Loucy (cell line): Measurements from ENCODE around the gene ATAT1.

ENCODE experiments used
- EZH2phosphoT487 ChIP-seq: fragments of 200-600 bp; IDR thresholded peaks from 2 replicates; pipeline ENCODE4 v1.6.1; 2018; ENCODE audit warnings: antibody characterized with exemption, mild to moderate bottlenecking, moderate library complexity, borderline replicate concordance
- TF ChIP-seq, protein P1 (sequence below): fragments of 200-600 bp; sonication (generic); conservative IDR thresholded peaks from 2 replicates; pipeline ENCODE4 v1.5.1; 2014; ENCODE audit warnings: mild to moderate bottlenecking, antibody characterized with exemption, low read length

DNA sequence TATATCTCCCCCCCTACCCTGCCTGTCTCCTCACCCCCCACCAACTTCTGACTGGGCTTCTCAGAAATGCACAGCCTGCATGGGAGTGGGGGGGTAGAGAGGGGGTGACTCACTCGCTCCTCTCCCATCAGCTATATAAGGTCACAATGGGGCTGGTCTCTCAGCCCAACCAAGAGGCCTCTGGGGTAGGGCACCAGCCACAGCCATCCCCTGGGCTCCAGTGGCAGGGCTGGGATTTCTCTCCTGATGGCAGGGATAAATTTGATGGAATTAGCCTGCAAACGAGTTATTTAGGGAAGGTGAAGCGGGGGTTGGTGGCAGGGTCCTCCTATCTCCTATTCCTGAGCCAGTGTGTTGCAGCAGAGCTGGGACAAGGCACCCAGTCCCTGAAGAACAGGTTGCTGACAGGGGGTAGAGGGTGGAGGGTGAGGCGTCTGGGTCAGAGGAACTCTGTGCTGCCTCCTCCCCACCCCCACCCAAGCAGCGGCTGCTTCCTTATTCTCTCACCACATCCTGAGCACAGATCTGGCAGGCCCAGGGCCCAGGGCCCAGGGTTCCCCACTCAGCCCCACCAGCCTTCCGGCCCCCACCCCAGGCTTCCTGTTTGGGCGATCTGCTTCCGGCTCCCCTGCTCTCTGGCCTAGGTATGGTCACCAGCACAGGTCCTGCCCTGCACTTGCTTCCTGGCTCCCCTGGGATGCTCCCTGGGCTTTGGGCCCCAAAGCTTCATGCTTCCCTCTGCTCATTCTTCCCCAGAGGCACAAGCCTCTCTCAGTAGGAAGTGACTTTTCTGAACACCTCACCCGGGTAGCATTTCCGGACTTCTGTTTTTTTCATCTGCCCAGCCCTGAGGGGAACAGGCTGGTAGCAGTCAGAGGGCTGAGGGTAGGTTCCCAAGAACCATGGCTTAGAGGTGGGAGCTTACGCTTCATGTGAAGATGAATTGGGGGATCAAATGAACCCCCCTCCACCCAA is 55.8 kb downstream of the ATAT1 start:
- TF ChIP-seq, protein P1, sequence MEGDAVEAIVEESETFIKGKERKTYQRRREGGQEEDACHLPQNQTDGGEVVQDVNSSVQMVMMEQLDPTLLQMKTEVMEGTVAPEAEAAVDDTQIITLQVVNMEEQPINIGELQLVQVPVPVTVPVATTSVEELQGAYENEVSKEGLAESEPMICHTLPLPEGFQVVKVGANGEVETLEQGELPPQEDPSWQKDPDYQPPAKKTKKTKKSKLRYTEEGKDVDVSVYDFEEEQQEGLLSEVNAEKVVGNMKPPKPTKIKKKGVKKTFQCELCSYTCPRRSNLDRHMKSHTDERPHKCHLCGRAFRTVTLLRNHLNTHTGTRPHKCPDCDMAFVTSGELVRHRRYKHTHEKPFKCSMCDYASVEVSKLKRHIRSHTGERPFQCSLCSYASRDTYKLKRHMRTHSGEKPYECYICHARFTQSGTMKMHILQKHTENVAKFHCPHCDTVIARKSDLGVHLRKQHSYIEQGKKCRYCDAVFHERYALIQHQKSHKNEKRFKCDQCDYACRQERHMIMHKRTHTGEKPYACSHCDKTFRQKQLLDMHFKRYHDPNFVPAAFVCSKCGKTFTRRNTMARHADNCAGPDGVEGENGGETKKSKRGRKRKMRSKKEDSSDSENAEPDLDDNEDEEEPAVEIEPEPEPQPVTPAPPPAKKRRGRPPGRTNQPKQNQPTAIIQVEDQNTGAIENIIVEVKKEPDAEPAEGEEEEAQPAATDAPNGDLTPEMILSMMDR, result no peak
- TF ChIP-seq EZH2phosphoT487, result no peak
